HG03439 (cell line): ENCODE data around the gene ODC1.
"Not testable (repeated sequence)": the region's sequence is repeated elsewhere in the genome, so short reads cannot be mapped to it uniquely, and the experiment has no call there.

Experiments
- ATAC-seq: cut with Tn5 transposase; IDR thresholded peaks from one replicate; pipeline ENCODE4 v1.9.1; 2021; ENCODE audit warnings: mild to moderate bottlenecking, moderate library complexity; ENCODE audit not compliant: unreplicated experiment

ODC1 gene

GRCh38 chr2:10454505-10454904 lies 6.4 kb upstream of the ODC1 start:
- ATAC-seq: no peak

GRCh38 chr2:10453905-10454298 lies 5.8 kb upstream of the ODC1 start:
- ATAC-seq: no peak

GRCh38 chr2:10452956-10453904 lies 5.1 kb upstream of the ODC1 start:
- no peak for ATAC-seq

DNA sequence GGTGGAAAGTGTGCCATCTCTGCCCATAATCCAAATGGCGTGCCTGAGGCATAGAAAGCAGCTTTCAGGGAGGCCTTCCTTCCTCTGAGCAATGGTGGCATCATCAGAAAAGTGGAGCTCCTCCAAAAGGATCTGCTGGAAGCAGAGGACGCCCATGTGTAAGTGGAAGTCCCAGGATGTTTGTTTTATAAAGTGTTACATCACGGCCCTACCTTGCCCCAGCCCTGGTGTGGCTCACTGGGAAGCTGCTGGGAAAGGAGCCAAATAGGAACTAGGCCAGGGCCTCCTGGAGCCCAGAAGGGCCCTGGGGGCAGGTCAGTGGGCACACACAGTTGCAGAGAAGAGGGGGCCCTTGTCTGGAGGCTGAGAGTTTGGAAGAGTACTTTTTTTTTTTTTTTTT lies 4.2 kb upstream of the ODC1 start:
- no peak for ATAC-seq

GRCh38 chr2:10451819-10452218 lies 3.7 kb upstream of the ODC1 start:
- no peak for ATAC-seq

DNA sequence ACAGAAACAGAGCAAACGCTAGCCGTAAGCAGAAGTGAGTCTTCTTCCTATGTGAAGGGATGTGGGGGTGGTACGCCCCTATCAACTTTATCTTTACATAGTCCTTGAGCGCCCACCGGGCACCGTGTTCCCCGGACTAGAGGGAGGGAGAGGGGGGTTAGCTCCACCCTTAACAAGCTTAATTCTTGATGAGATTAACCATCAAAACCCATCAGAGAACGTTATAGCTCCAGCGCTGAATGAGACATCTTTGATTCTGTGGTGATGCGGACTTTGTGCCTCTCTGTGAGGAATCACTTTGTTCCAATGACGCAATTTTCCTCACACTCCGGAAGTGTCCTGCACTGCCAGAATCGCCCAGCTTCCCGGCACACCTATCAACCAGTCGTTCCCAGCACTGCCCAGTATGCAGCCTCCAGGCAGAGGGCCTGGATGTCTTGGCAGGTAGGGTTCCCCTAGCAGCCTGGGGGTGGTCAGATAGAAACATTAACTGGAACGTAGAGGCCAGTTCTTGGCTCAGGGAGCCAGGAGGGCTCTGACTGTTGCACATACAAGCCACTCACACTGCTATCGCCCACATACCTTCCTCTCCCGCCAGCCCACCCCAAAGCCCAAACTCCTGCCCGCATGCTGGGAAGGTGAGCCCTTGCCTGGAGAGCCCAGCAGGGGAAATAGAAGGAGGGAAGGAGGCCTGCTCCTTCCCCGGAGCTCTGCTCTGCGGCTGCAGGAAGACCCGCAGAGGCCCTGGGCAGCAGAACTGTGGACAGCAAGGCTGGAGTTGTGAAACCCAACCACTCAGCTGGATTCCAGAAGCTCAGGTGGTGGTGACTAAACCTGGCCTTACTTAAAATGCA lies 1.9 kb upstream of the ODC1 start:
- no peak for ATAC-seq

- ATAC-seq: no peak
Measured at GRCh38 chr2:10449486-10449831, 1.3 kb upstream of the ODC1 start.

DNA sequence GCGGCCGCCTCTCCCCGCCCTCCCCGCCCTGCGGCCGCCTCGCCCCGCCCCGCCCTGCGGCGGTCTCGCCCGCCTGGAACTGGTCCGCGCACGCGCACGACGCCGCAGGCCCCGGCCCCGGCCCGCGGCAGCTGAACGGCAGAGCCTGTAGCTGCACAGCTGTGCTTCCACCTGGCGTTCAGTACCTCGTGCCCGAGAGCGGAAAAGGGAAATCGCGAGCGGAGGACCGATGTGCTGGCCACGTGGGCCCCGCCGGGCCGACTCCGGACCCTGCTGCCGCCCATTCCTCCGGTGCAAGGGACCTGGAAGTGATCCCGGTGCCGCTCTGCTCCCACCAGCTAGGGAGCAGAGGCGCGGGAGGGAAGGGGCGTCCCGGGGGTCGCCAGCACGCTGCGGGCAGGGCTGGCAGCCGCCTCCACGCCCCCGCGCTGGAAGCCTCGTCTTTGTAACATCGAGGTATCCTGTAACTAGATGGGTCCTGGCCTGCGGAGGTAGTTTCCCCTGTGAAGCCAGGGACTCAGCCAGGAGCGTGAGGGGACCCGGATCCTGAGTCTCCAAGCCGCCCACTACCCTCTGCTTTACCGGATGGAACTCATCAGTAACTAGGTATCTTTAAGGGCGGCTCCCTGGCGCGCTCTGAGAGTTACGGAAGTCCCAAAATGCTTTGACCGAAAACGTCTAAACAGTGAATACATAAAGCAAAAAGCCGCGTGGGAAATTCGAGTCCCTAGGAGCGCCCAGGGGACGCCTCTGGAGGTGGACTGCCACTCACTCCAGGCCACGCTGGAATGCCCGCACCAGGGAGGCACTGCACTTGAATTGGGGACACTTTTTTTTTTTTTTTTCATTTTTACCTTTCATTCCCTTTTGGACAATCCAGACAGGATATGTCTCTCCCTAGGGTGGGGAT lies 704 bp upstream of the ODC1 start:
- peak; percentile 63 for ATAC-seq

DNA sequence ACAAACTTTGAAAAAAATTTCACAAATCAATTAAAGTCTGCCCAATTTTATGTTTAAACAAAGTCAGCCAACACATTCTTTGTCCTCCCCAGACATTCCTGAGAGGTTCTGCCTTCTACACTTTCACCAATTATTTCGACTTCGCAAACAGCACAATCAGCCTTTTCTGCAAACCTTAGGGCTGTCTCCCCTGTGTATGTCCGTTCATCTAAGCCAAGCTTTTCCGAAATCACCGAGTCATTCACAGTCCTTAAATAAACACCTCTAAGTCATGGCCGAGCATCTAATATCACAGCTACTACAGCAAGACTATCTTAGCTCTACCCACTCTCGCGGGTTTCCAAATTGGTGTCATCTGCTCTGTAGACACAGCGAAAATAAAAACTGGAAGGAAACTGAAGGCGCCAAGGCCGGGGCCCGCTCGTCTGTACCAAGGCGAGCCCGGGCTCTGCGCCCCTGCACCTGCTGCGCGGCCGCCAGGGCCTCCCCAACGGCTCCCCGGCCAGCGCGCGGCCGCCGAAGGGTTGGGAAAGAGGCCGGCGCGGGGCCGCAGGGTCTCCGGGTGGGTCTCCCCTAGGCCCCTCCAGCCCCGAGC lies 730 bp downstream of the ODC1 start:
- peak; percentile 33 for ATAC-seq

- no peak for ATAC-seq
Measured at GRCh38 chr2:10446631-10447030, 1.5 kb downstream of the ODC1 start.

- ATAC-seq: no peak
Measured at GRCh38 chr2:10444463-10444862, 3.7 kb downstream of the ODC1 start.

DNA sequence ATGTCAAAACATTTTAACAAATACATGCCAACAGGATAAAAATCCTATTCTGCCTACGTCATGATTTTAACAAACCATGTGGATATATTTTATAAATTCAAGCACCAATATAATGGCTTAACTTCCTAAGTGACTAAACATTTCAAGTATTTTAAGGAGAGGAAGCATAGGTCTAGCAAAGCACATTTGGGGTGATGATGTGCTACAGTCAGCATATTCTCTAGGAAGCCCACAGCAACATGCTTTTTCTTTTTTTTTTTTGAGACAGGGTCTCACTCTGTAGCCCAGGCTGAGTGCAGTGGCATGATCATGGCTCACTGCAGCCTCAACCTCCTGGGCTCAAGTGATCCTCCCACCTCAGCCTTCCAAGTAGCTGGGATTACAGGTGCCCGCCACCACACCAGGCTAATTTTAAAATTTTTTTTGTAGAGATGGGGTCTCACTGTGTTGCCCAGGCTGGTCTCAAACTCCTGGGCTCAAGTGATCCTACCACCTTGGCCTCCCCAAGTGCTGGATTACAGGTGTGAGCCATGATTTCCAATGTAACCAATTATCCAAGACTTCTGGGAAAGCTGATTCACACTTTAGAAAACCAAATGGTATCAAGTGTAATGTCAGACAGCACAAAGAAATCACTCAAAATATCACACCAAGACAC lies 5.5 kb downstream of the ODC1 start:
- not testable (repeated sequence) for ATAC-seq

DNA sequence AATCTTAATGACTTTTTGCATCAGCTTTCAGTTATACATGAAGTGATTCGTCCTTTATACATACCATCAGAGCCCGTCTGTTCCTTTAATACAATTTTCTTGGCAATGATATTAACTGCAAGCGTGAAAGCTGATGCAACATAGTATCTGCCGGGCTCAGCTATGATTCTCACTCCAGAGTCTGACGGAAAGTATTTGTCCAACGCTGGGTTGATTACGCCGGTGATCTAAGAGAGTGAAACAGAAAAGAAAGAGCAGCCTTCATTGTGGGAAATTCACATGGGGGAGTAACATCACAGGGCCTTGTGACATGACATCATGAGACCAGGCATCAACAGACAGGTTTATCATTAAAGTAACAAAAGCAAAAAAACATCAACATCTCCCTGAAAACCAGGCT lies 6.2 kb downstream of the ODC1 start:
- ATAC-seq: no peak

DNA sequence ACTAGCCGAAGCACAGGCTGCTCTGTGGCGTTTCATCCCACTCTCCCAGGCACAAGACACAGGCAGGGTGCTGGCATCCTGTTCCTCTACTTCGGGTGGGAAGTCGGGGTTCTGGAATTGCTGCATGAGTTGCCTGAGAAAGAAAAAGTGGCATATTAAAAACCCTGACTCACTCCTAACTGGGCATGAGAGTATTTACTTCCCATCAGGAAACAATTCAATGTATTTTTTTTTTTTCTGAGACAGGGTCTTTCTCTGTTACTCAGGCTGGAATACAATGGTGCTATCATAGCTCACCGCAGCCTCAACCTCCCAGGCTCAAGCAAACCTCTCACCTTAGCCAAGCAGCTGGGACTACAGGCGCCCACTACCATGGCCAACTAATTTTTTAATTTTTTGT lies 7.4 kb downstream of the ODC1 start:
- ATAC-seq: no peak

- ATAC-seq: no peak
Measured at GRCh38 chr2:10439971-10440370, 8.2 kb downstream of the ODC1 start.

- no peak for ATAC-seq
Measured at GRCh38 chr2:10439185-10439879, 8.8 kb downstream of the ODC1 start.

GRCh38 chr2:10438688-10439087 lies 9.4 kb downstream of the ODC1 start:
- no peak for ATAC-seq

GRCh38 chr2:10437806-10438205 lies 10.3 kb downstream of the ODC1 start:
- no peak for ATAC-seq

GRCh38 chr2:10436583-10437110 lies 11.5 kb downstream of the ODC1 start:
- no peak for ATAC-seq
